GM18907 (cell line): ENCODE measurements around the gene ARHGAP1.
A peak's percentile ranks its signal among the peaks of the same experiment; 100 is the strongest.

Experiments used
- ATAC-seq: cut with Tn5 transposase; IDR thresholded peaks from one replicate; pipeline ENCODE4 v1.9.1; 2021; ENCODE audit warnings: mild to moderate bottlenecking, moderate library complexity; ENCODE audit not compliant: unreplicated experiment

ARHGAP1 gene

GRCh38 chr11:46700241-46701077 is at the start of gene ARHGAP1, which contains the start of gene ZNF408:
TSS of gene ARHGAP1 (minus strand) at chr11:46700619. CDS start at chr11:46696107, 4,512 bp downstream.
TSS of gene ZNF408 (plus strand) at chr11:46701031. CDS start at chr11:46701048, 17 bp downstream.
- peak; percentile 93 for ATAC-seq

- no peak for ATAC-seq
Measured at GRCh38 chr11:46747150-46747549, 46.7 kb upstream of the ARHGAP1 start.

GRCh38 chr11:46745995-46746394 is 45.6 kb upstream of the ARHGAP1 start:
- no peak for ATAC-seq

- ATAC-seq: no peak
Measured at GRCh38 chr11:46745328-46745727, 44.9 kb upstream of the ARHGAP1 start.

GRCh38 chr11:46743693-46744339 is 43.4 kb upstream of the ARHGAP1 start:
- ATAC-seq: no peak

GRCh38 chr11:46743043-46743442 is 42.6 kb upstream of the ARHGAP1 start:
- no peak for ATAC-seq

- ATAC-seq: no peak
Measured at GRCh38 chr11:46741600-46742484, 41.4 kb upstream of the ARHGAP1 start.

- no peak for ATAC-seq
Measured at GRCh38 chr11:46738887-46739286, 38.5 kb upstream of the ARHGAP1 start.

GRCh38 chr11:46737699-46738098 is 37.3 kb upstream of the ARHGAP1 start:
- no peak for ATAC-seq

- no peak for ATAC-seq
Measured at GRCh38 chr11:46736615-46737014, 36.2 kb upstream of the ARHGAP1 start.

- no peak for ATAC-seq
Measured at GRCh38 chr11:46736146-46736545, 35.7 kb upstream of the ARHGAP1 start.

GRCh38 chr11:46733234-46733633 is 32.8 kb upstream of the ARHGAP1 start:
- no peak for ATAC-seq

- no peak for ATAC-seq
Measured at GRCh38 chr11:46731545-46731944, 31.1 kb upstream of the ARHGAP1 start.

GRCh38 chr11:46729110-46730027 is 28.9 kb upstream of the ARHGAP1 start:
- no peak for ATAC-seq

- no peak for ATAC-seq
Measured at GRCh38 chr11:46728659-46729040, 28.2 kb upstream of the ARHGAP1 start.

- ATAC-seq: no peak
Measured at GRCh38 chr11:46727952-46728658, 27.7 kb upstream of the ARHGAP1 start.

- no peak for ATAC-seq
Measured at GRCh38 chr11:46726206-46726862, 25.9 kb upstream of the ARHGAP1 start.

- ATAC-seq: no peak
Measured at GRCh38 chr11:46725338-46726205, 25.2 kb upstream of the ARHGAP1 start.
